Vagina (tissue), 2 donors: ENCODE data around the gene SLC44A3. TPM values are rescaled to one million over a fixed set of nuclear protein-coding genes. Genes with fewer than 3 reads are reported as not detected.

Source experiments
- DNase-seq, 2 donors: peaks; one replicate each; pipeline ENCODE4 v3.0.0-alpha.2; 2017; ENCODE audit errors: extremely low spot score in 2 of 2
- H3K27ac ChIP-seq: fragments of 200-600 bp; sonication (generic); one replicate; pipeline ENCODE4 v1.5.1; 2019
- H3K27me3 ChIP-seq: fragments of 200-600 bp; sonication (generic); one replicate; pipeline ENCODE4 v1.5.1; 2019
- H3K36me3 ChIP-seq, 2 donors: fragments of 200-600 bp; sonication (generic); one replicate each; pipeline ENCODE4 v1.5.1; 2017 to 2019
- H3K4me1 ChIP-seq: fragments of 200-600 bp; sonication (generic); one replicate; pipeline ENCODE4 v1.5.1; 2019
- H3K4me3 ChIP-seq, 2 donors: fragments of 200-600 bp; sonication (generic); 1 replicate in 1 of 2; 2 replicates in 1 of 2; pipeline ENCODE4 v1.5.1; 2016 to 2019
- H3K9me3 ChIP-seq: fragments of 200-600 bp; sonication (generic); one replicate; pipeline ENCODE4 v1.5.1; 2019
- POLR2A ChIP-seq, 2 donors: fragments of 450-650 bp; IDR thresholded peaks; one replicate each; pipeline ENCODE4 v1.6.1; 2017; ENCODE audit warnings: antibody characterized with exemption in 2 of 2, mild to moderate bottlenecking in 2 of 2, moderate library complexity in 2 of 2
- POLR2AphosphoS5 ChIP-seq, 2 donors: sonication (generic); formaldehyde crosslinking; IDR thresholded peaks; one replicate each; pipeline ENCODE4 v1.9.0; 2017; ENCODE audit warnings: antibody characterized with exemption in 2 of 2, mild to moderate bottlenecking in 2 of 2, low read depth in 1 of 2; ENCODE audit not compliant: insufficient read depth in 1 of 2
- intact Hi-C: fragments of 100-400 bp; cut with DNase I; formaldehyde crosslinking; loops from one replicate; pipeline ENCODE4 v1.15.1; 2023
- total RNA-seq: library from RNA; depleted of rRNA; stranded (reverse); fragments of >200 nt; gene quantifications from one replicate; pipeline ENCODE4 v1.2.3, GENCODE V29; 2016
- TF ChIP-seq, protein P1 (sequence below), 3 experiments: fragments of 450-650 bp in 2 of 3; fragments of 200-600 bp in 1 of 3; sonication (generic) in 1 of 3; IDR thresholded peaks; one replicate each; pipeline ENCODE4 v1.5.1; 2017 to 2019; ENCODE audit warnings: antibody characterized with exemption in 3 of 3, mild to moderate bottlenecking in 2 of 3, moderate library complexity in 2 of 3

Gene SLC44A3
- total RNA-seq, 1 donor from 2014 or later, result 6.6 TPM

DNA sequence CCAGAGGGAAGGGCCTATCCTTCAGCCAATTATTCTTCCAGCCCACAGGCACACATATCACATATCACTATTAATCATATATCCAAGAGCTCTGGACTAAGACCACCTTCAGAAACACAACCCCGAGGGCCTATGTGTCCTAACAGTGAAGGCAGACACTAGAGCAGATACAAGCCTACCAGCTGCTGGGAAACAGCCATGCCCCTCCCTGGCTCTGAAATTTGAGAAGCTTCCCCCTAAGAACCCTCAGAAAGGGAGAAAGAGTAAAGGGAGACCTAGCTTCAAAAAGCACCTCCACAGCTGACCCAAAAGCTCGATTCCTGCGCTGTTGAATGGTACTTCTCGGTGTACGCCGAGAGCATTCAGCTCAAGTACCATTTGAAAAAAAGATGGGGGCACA lies 89.3 kb downstream of the SLC44A3 start:
- H3K27ac ChIP-seq, result peak overlapping the region; percentile 20
- intact Hi-C loops, result no loop called here
- H3K4me1 ChIP-seq, result peaks cover 70% of the 10 kb centered on the region

DNA sequence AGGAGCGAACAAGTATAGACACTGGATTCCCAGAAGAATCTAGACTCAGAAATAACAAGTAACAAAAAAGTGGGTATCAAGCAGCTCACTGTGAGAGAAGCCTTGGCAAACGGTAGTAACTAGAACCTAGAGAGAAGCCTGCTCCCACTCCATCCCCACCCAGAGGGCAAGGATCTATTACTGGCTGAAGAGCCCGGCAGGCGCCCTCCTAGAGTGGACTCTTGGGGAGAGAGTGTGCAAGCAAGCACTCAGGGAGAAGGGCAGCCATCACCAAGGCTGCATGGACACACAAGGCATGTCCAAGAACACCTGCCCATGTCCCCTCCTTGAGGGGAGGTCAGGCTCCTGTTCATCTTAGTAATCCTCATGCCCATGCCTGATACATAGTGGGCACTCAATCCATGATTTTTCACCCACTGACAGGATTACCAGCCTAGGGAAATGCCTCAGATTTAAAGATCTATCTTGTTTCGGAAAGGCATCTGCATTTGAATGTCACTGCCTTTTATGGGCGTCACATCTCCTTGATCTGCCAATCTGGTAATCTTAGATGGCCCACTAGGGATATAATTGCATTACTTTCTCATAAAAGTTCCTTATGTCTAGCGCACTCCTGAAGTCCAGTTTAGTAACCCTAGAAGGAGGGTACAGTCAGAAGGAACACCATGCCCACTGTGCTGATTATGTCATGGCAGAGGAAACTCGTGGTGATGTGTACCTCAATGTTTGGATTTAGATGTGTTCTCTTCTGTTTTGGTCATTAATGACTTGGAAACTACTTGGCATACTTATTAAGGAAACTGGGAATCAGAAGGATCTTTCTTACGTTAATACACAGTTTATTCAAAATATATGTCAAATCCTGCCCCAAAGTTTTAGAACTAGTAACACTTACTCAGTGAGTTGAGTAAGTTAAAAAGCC lies 92.4 kb downstream of the SLC44A3 start:
- H3K36me3 ChIP-seq, result no peaks in the 10 kb centered on the region
- H3K27ac ChIP-seq, result peak overlapping the region; percentile 11
- peaks cover 88% of the 10 kb centered on the region for H3K4me1 ChIP-seq
- intact Hi-C loops, result no loop called here
- TF ChIP-seq POLR2AphosphoS5 (IDR thresholded peaks at IDR 0.05; ENCODE audit: insufficient read depth in 1 of 2, low read depth in 1 of 2) (no peak), POLR2A (IDR thresholded peaks at IDR 0.05) (no peak)
- no peaks in the 10 kb centered on the region for H3K27me3 ChIP-seq
- H3K4me3 ChIP-seq, result no peak overlapping the region
- no peak for DNase-seq
- H3K9me3 ChIP-seq, result no peaks in the 10 kb centered on the region

More for the DNA sequence above, 89.3 kb downstream of the SLC44A3 start:
- Histone ChIP-seq H3K4me3 (no peak overlapping the region), H3K9me3 (no peaks in the 10 kb centered on the region), H3K27me3 (no peaks in the 10 kb centered on the region), H3K36me3 (no peaks in the 10 kb centered on the region)
- TF ChIP-seq POLR2A (IDR thresholded peaks at IDR 0.05), result no peak
- TF ChIP-seq, protein P1, sequence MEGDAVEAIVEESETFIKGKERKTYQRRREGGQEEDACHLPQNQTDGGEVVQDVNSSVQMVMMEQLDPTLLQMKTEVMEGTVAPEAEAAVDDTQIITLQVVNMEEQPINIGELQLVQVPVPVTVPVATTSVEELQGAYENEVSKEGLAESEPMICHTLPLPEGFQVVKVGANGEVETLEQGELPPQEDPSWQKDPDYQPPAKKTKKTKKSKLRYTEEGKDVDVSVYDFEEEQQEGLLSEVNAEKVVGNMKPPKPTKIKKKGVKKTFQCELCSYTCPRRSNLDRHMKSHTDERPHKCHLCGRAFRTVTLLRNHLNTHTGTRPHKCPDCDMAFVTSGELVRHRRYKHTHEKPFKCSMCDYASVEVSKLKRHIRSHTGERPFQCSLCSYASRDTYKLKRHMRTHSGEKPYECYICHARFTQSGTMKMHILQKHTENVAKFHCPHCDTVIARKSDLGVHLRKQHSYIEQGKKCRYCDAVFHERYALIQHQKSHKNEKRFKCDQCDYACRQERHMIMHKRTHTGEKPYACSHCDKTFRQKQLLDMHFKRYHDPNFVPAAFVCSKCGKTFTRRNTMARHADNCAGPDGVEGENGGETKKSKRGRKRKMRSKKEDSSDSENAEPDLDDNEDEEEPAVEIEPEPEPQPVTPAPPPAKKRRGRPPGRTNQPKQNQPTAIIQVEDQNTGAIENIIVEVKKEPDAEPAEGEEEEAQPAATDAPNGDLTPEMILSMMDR (IDR thresholded peaks at IDR 0.05), result no peak
- TF ChIP-seq POLR2AphosphoS5 (IDR thresholded peaks at IDR 0.05; ENCODE audit: insufficient read depth in 1 of 2, low read depth in 1 of 2), result no peak
- no peak for DNase-seq

DNA sequence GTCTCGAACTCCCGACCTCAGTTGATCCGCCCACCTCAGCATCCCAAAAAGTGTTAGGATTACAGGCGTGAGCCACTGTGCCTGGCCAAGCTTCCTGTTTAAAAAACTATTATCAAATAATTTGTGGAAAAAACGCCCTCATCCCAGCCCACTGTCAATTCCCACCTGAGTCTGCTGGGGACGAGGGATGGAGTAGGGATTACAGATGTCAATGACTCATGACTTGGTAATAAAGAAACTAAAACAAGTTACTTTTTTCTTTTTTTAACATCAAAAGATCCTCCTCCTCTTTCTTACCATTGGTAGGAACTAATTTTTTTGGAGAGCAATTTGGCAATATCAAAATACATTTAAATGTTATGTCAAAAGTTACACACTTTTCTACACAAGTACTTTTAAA lies 97.1 kb downstream of the SLC44A3 start:
- Histone ChIP-seq H3K9me3 (no peaks in the 10 kb centered on the region), H3K4me3 (no peak overlapping the region), H3K27me3 (no peaks in the 10 kb centered on the region), H3K36me3 (no peaks in the 10 kb centered on the region), H3K4me1 (peaks cover 97% of the 10 kb centered on the region), H3K27ac (no peak overlapping the region)
- intact Hi-C loops, result no loop called here
- no peak for DNase-seq
- TF ChIP-seq POLR2AphosphoS5 (IDR thresholded peaks at IDR 0.05; ENCODE audit: insufficient read depth in 1 of 2, low read depth in 1 of 2) (no peak), POLR2A (IDR thresholded peaks at IDR 0.05) (no peak)
- TF ChIP-seq, protein P1 (IDR thresholded peaks at IDR 0.05), result no peak

DNA sequence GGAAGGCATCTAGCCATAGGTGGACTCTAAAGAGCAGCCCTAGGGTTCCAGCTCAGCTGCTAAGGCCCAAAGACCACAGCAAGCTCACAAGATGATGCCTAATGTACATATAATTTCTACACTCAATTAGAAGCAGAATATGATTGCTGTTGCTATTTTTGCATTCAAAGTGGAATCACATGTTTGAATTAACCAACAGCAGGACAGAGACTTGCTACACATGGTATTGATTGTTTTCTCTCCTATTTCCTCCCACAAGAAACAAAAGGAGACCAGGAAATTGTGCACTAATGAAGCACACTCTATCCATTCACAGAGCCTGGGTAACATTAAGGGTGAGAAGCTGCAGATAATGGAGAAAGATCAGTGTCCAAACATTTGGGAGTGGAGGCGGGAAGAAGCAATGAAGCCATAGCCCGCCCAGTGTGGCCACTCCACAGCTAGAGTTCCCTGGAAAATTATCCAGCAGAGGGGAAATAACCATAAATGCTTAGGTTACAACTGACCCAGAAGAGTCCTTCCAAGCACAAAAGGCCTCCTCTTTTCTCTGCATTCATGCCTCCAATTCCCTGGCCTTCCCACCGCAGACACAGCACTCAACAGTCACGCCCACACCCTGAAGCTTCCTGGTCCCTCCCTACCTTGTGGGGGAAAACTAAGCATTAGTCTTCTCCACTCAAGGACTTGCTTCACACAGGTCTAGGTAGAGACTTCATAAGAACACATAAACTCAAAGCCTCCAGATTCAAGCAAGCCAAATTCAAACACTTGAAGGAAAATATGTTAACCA lies 99.3 kb downstream of the SLC44A3 start:
- intact Hi-C loops, result loop anchor here (5.0 kb wide), 1 partner anchor 377 kb away; the partner anchor contains the start of gene F3
- Histone ChIP-seq H3K9me3 (no peaks in the 10 kb centered on the region), H3K4me1 (peaks cover 97% of the 10 kb centered on the region), H3K27ac (peak overlapping the region; percentile 44), H3K4me3 (no peak overlapping the region), H3K27me3 (no peaks in the 10 kb centered on the region), H3K36me3 (no peaks in the 10 kb centered on the region)
- TF ChIP-seq POLR2A (IDR thresholded peaks at IDR 0.05), result no peak
- TF ChIP-seq, protein P1 (IDR thresholded peaks at IDR 0.05), result no peak
- TF ChIP-seq POLR2AphosphoS5 (IDR thresholded peaks at IDR 0.05; ENCODE audit: insufficient read depth in 1 of 2, low read depth in 1 of 2), result no peak
- DNase-seq, result no peak

DNA sequence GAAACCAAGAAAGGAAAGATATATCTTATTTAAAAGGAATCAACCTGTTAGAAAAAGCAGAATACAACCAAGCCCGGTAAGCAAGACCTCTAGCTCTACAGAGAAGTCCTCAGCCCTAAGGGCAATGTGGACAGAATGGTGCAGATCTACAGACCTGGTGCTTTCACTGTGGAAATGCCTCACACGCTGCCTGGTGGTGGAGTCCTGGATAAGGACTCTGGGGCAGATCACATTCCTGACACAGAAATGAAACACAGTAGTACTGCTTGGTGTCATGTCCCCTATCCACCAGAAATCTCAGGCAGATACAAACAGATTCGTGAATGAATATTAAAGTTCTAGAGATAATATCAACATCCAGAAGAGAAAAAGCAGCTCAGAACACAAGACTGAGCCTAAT lies 99.9 kb downstream of the SLC44A3 start:
- peak overlapping the region; percentile 44 for H3K27ac ChIP-seq
- H3K4me1 ChIP-seq, result peaks cover 97% of the 10 kb centered on the region
- TF ChIP-seq, protein P1 (IDR thresholded peaks at IDR 0.05), result no peak
- TF ChIP-seq POLR2AphosphoS5 (IDR thresholded peaks at IDR 0.05; ENCODE audit: insufficient read depth in 1 of 2, low read depth in 1 of 2), result no peak
- no peak for TF ChIP-seq POLR2A (IDR thresholded peaks at IDR 0.05)
- no peak overlapping the region for H3K4me3 ChIP-seq
- H3K9me3 ChIP-seq, result no peaks in the 10 kb centered on the region
- H3K36me3 ChIP-seq, result no peaks in the 10 kb centered on the region
- no peaks in the 10 kb centered on the region for H3K27me3 ChIP-seq
- DNase-seq, result no peak
- intact Hi-C loops, result loop anchor here (5.0 kb wide), 1 partner anchor 378 kb away; the partner anchor contains the start of gene F3
